HG03575 (cell line): ENCODE measurements around the gene ANKRD34C.

ENCODE experiments used
- ATAC-seq: cut with Tn5 transposase; IDR thresholded peaks from one replicate; pipeline ENCODE4 v1.9.1; 2021; ENCODE audit not compliant: unreplicated experiment, insufficient number of reproducible peaks, low FRiP score; ENCODE audit errors: extremely low read depth

Gene ANKRD34C

GRCh38 chr15:79282371-79283251 lies at the start of gene ANKRD34C:
Gene ANKRD34C, plus strand, starts transcription at chr15:79282722. Its CDS starts 10,563 bp downstream, at chr15:79293285.
- ATAC-seq: no peak

- ATAC-seq: no peak
Measured at GRCh38 chr15:79233236-79233635, 49.3 kb upstream of the ANKRD34C start.

- no peak for ATAC-seq
Measured at GRCh38 chr15:79240036-79240435, 42.5 kb upstream of the ANKRD34C start.

GRCh38 chr15:79243723-79244122 lies 38.8 kb upstream of the ANKRD34C start:
- no peak for ATAC-seq

- ATAC-seq: no peak
Measured at GRCh38 chr15:79244876-79245275, 37.6 kb upstream of the ANKRD34C start.

- ATAC-seq: no peak
Measured at GRCh38 chr15:79248183-79248582, 34.3 kb upstream of the ANKRD34C start.

GRCh38 chr15:79257454-79257853 lies 25.1 kb upstream of the ANKRD34C start:
- no peak for ATAC-seq

- ATAC-seq: no peak
Measured at GRCh38 chr15:79261836-79262235, 20.7 kb upstream of the ANKRD34C start.

GRCh38 chr15:79265167-79265566 lies 17.4 kb upstream of the ANKRD34C start:
- no peak for ATAC-seq

- no peak for ATAC-seq
Measured at GRCh38 chr15:79265987-79266579, 16.4 kb upstream of the ANKRD34C start.

GRCh38 chr15:79283252-79284048 lies 928 bp downstream of the ANKRD34C start:
- ATAC-seq: no peak

- ATAC-seq: no peak
Measured at GRCh38 chr15:79290642-79291275, 8.2 kb downstream of the ANKRD34C start.

- no peak for ATAC-seq
Measured at GRCh38 chr15:79292011-79292410, 9.5 kb downstream of the ANKRD34C start.

- no peak for ATAC-seq
Measured at GRCh38 chr15:79294075-79294474, 11.6 kb downstream of the ANKRD34C start.

GRCh38 chr15:79296583-79296982 lies 14.1 kb downstream of the ANKRD34C start:
- ATAC-seq: no peak

GRCh38 chr15:79299126-79299840 lies 16.8 kb downstream of the ANKRD34C start:
- ATAC-seq: no peak

- ATAC-seq: no peak
Measured at GRCh38 chr15:79299841-79300235, 17.3 kb downstream of the ANKRD34C start.

GRCh38 chr15:79307251-79307650 lies 24.7 kb downstream of the ANKRD34C start:
- ATAC-seq: no peak

GRCh38 chr15:79308874-79309273 lies 26.4 kb downstream of the ANKRD34C start:
- ATAC-seq: no peak
